GM12874 (cell line): ENCODE measurements around the gene ZNF385D.

ENCODE experiments used
- CTCF ChIP-seq: IDR thresholded peaks from 2 replicates; pipeline ENCODE4 v1.5.1; 2011; ENCODE audit warnings: low read depth, mild to moderate bottlenecking, control low read depth, low read length, moderate library complexity; ENCODE audit not compliant: insufficient read depth

ZNF385D gene

GRCh38 chr3:21729888-21730459, 21.0 kb downstream of the ZNF385D start:
- no peak for TF ChIP-seq CTCF

- TF ChIP-seq CTCF, result no peak
Observed at GRCh38 chr3:21729331-21729730, 21.7 kb downstream of the ZNF385D start.

GRCh38 chr3:21722768-21723167, 28.2 kb downstream of the ZNF385D start:
- TF ChIP-seq CTCF, result no peak

DNA sequence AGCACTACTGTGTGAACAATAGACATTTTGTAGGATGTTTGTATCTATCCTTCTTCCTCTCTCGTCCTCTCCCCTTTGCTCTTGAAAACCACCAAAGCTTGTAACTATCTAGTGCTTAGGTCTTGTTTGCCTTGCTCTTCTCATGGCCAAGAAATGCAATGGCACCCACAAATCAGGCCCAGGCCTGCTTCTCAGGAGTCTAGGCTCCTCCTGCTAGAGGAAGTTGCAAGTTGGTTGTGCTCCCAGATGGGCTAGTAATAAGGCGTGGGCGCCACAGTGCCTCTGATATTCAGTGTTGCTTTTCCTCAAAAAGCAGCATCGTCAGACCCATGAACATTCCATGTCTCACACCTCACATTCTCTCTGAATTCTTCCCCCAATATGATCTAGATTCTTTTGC, 28.7 kb downstream of the ZNF385D start:
- no peak for TF ChIP-seq CTCF

DNA sequence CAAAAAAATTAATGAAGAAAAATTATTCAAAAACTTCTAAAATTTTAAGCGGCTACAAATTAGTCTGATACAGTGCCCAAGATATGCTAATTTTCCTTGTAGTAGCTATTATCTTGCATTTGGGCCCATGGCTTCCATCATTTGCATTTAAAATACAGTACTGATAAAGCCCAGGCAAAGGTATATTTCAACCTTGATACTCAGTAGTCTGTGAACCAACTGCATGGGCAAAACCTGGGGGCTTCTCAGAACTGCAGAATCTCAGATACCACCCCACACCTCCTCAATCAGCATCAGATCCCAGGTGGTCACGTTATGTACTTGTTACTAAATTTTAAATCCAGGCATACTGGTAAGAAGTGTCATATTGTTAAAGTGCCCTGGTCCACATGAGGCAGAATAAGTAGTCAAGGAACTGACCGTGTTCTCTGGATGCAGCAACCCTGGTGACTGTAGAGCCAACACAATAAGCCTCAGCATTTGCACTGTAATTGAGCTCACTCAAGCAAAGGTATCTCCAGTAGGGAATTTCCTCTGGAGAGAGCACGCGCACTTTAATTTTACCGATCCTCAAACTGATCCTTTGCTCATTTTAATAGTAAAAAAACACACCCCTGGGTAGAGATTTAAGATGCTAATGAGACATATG, 31.9 kb downstream of the ZNF385D start:
- no peak for TF ChIP-seq CTCF

DNA sequence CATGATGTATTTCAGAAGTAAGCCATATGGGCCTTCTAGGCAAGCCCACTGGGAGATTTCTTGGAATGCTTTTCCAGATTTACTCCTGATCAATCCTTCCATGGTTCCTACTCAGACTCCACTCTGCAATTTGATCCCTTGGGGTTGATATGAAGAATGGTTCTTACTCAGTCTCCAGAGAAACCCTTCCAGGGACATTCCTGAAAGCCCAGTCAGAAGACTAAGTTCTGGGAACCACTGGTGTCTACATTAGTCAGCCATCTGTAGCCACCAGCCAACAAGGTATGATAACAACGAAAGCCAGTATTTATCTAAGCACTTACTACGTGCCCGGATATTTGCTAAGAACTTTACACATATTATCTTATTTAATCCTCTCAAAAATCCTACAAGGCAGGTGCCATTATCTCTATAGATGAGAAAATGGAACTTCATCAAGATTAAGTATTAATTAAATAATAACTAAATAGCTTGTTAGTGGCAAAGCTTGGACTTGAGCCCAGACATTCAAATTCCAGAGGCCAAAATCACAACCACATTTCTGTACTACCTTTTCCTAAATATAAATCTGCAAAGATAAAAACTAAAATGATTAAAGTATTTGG, 32.7 kb downstream of the ZNF385D start:
- no peak for TF ChIP-seq CTCF

GRCh38 chr3:21715662-21716061, 35.3 kb downstream of the ZNF385D start:
- no peak for TF ChIP-seq CTCF
